RWPE2 (cell line): ENCODE measurements around the gene FAHD2B.
"Not testable (repeated sequence)": the region's sequence is repeated elsewhere in the genome, so short reads cannot be mapped to it uniquely, and the experiment has no call there.

Experiments
- ATAC-seq: fragments of 200-7000 bp; cut with Tn5 transposase; 3 replicates; pipeline ENCODE4 v1.9.1; 2021; ENCODE audit warnings: low read depth
- DNase-seq: peaks from one replicate; pipeline ENCODE4 v3.0.0-alpha.2; 2020; ENCODE audit warnings: low spot score
- H3K27ac ChIP-seq: fragments of 450-650 bp; 2 replicates; pipeline ENCODE4 v1.5.1; 2017; ENCODE audit warnings: mild to moderate bottlenecking; ENCODE audit not compliant: poor library complexity, severe bottlenecking
- H3K27me3 ChIP-seq: fragments of 250-450 bp; sonication (Bioruptor Pico); 2 replicates; pipeline ENCODE4 v1.5.1; 2021; ENCODE audit warnings: mild to moderate bottlenecking, moderate library complexity; ENCODE audit not compliant: insufficient read depth, poor library complexity, severe bottlenecking
- H3K36me3 ChIP-seq: fragments of 250-450 bp; sonication (Bioruptor Pico); 2 replicates; pipeline ENCODE4 v1.5.1; 2020; ENCODE audit warnings: low read depth, mild to moderate bottlenecking, moderate library complexity
- H3K4me1 ChIP-seq: fragments of 250-450 bp; sonication (Bioruptor Pico); 2 replicates; pipeline ENCODE4 v1.5.1; 2021; ENCODE audit warnings: mild to moderate bottlenecking, moderate library complexity; ENCODE audit not compliant: insufficient read depth, poor library complexity, severe bottlenecking
- H3K4me3 ChIP-seq: fragments of 250-450 bp; sonication (Bioruptor Pico); 2 replicates; pipeline ENCODE4 v1.5.1; 2021; ENCODE audit warnings: mild to moderate bottlenecking, moderate library complexity; ENCODE audit not compliant: severe bottlenecking
- H3K9me3 ChIP-seq: fragments of 250-450 bp; sonication (Bioruptor Pico); 2 replicates; pipeline ENCODE4 v1.5.1; 2021; ENCODE audit warnings: mild to moderate bottlenecking, moderate library complexity; ENCODE audit not compliant: severe bottlenecking

FAHD2B gene

DNA sequence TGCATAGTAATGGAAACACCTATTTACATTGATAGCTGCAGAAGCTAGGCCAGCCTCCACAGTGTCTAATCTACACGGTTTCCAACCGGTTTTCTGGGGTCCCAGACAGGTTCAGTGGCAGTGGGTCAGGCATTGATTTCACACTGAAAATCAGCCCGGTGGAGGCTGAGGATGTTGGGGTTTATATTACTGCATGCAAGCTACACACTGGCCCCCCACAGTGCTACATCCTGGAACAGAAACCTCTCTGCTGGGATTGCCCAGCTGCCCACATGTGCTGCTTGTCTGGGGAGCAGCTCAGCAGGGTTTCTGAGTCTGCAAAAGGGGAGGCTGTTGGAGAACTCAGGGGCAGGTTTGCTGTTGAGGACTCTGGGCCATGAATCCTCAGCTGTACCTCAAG lies 48.0 kb downstream of the FAHD2B start:
- H3K9me3 ChIP-seq, H3K4me1 ChIP-seq, H3K27ac ChIP-seq, DNase-seq, ATAC-seq, H3K27me3 ChIP-seq, H3K4me3 ChIP-seq, H3K36me3 ChIP-seq: not testable (repeated sequence)

DNA sequence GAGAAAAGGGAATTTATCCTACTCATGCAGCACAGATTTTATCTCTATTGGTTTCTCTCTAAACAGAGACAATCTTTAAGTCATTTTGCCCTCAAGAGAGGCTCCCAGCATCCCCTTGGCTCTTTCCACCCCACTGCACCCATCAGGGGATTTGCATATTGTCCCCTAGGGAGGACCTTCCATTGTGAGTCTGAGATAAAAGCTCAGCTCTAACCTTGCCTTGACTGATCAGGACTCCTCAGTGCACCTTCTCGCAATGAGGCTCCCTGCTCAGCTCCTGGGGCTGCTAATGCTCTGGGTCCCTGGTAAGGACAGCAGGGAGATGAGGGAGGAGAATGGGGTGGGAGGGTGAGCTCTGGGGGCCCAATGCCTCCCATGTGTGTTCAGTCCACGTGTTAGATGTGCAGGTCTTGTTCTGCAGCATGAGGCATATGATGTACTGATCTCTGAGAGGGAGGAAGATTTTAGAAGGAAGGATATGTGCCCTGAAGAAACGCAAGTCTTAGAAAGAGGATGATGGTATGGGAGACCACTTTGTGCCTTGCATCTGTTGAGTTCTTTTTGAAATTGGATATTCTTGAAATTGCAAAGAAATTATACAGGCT lies 48.7 kb downstream of the FAHD2B start:
- not testable (repeated sequence) for H3K4me1 ChIP-seq, H3K27me3 ChIP-seq, DNase-seq, ATAC-seq, H3K4me3 ChIP-seq, H3K27ac ChIP-seq, H3K9me3 ChIP-seq, H3K36me3 ChIP-seq
